PC-9 (cell line): ENCODE measurements around the gene PAX7.

Experiments
- EZH2 ChIP-seq: fragments of 200-600 bp; sonication (generic); IDR thresholded peaks from 2 replicates; pipeline ENCODE4 v1.8.0; 2017; ENCODE audit warnings: antibody characterized with exemption, low read depth
- TF ChIP-seq, protein P1 (sequence below): fragments of 200-600 bp; sonication (generic); conservative IDR thresholded peaks from 2 replicates; pipeline ENCODE4 v1.6.1; 2017; ENCODE audit warnings: mixed run types, antibody characterized with exemption, mild to moderate bottlenecking, moderate library complexity

- TF ChIP-seq, protein P1, sequence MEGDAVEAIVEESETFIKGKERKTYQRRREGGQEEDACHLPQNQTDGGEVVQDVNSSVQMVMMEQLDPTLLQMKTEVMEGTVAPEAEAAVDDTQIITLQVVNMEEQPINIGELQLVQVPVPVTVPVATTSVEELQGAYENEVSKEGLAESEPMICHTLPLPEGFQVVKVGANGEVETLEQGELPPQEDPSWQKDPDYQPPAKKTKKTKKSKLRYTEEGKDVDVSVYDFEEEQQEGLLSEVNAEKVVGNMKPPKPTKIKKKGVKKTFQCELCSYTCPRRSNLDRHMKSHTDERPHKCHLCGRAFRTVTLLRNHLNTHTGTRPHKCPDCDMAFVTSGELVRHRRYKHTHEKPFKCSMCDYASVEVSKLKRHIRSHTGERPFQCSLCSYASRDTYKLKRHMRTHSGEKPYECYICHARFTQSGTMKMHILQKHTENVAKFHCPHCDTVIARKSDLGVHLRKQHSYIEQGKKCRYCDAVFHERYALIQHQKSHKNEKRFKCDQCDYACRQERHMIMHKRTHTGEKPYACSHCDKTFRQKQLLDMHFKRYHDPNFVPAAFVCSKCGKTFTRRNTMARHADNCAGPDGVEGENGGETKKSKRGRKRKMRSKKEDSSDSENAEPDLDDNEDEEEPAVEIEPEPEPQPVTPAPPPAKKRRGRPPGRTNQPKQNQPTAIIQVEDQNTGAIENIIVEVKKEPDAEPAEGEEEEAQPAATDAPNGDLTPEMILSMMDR, result no peak
- no peak for TF ChIP-seq EZH2
These were observed 97.3 kb downstream of the PAX7 start for GRCh38 chr1:18727956-18728355.
